AML-193 (cell line): Measurements from ENCODE around the gene SLC25A29.
"Not testable (repeated sequence)": the region's sequence is repeated elsewhere in the genome, so short reads cannot be mapped to it uniquely, and the experiment has no call there.

Source experiments
- DNase-seq, 2 experiments: peaks; one replicate each; lab custom pipeline; 2025; lab: John Stamatoyannopoulos, UW

Gene SLC25A29

GRCh38 chr14:100312110-100312876 lies 6.0 kb upstream of the SLC25A29 start:
- peak; percentile 22 to 24 for DNase-seq

- DNase-seq: no peak
These were observed 2.9 kb upstream of the SLC25A29 start for GRCh38 chr14:100309028-100309737.

GRCh38 chr14:100308427-100308792 lies 2.2 kb upstream of the SLC25A29 start:
- not testable (repeated sequence) for DNase-seq

GRCh38 chr14:100307766-100308426 lies 1.7 kb upstream of the SLC25A29 start:
- DNase-seq: no peak

GRCh38 chr14:100306998-100307765 lies 938 bp upstream of the SLC25A29 start:
- peak in 1 of 2 experiments; percentile 9 for DNase-seq

- peak in 1 of 2 experiments; percentile 15 for DNase-seq
These were observed 732 bp downstream of the SLC25A29 start for GRCh38 chr14:100305324-100306100.

GRCh38 chr14:100304825-100305323 lies 1.4 kb downstream of the SLC25A29 start:
- DNase-seq: no peak

GRCh38 chr14:100303925-100304324 lies 2.3 kb downstream of the SLC25A29 start:
- no peak for DNase-seq

- DNase-seq: peak in 1 of 2 experiments; percentile 20
These were observed 3.1 kb downstream of the SLC25A29 start for GRCh38 chr14:100303179-100303578.

- no peak for DNase-seq
These were observed 3.6 kb downstream of the SLC25A29 start for GRCh38 chr14:100302616-100303015.

- no peak for DNase-seq
These were observed 7.0 kb downstream of the SLC25A29 start for GRCh38 chr14:100299238-100299560.

GRCh38 chr14:100298551-100299237 lies 7.5 kb downstream of the SLC25A29 start:
- no peak for DNase-seq

GRCh38 chr14:100297320-100298300 lies 8.6 kb downstream of the SLC25A29 start:
- peak; percentile 67 to 71 for DNase-seq

GRCh38 chr14:100296729-100297128 lies 9.5 kb downstream of the SLC25A29 start:
- not testable (repeated sequence) for DNase-seq

- DNase-seq: peak; percentile 68 to 71
These were observed 10.1 kb downstream of the SLC25A29 start for GRCh38 chr14:100296106-100296651.

- DNase-seq: no peak
These were observed 10.7 kb downstream of the SLC25A29 start for GRCh38 chr14:100295376-100296105.

- no peak for DNase-seq
These were observed 11.3 kb downstream of the SLC25A29 start for GRCh38 chr14:100294963-100295330.

- no peak for DNase-seq
These were observed 11.9 kb downstream of the SLC25A29 start for GRCh38 chr14:100294213-100294962.
